GM18511 (cell line): ENCODE data around the gene LARGE1.

ENCODE experiments used
- ATAC-seq: cut with Tn5 transposase; IDR thresholded peaks from one replicate; pipeline ENCODE4 v1.9.1; 2021; ENCODE audit warnings: mild to moderate bottlenecking, moderate library complexity; ENCODE audit not compliant: unreplicated experiment

Gene LARGE1

GRCh38 chr22:33886696-33887095 lies 33.6 kb downstream of the LARGE1 start:
- no peak for ATAC-seq

- no peak for ATAC-seq
These were observed 35.4 kb downstream of the LARGE1 start for GRCh38 chr22:33884829-33885228.

- no peak for ATAC-seq
These were observed 36.1 kb downstream of the LARGE1 start for GRCh38 chr22:33883961-33884808.

GRCh38 chr22:33883561-33883960 lies 36.7 kb downstream of the LARGE1 start:
- no peak for ATAC-seq

- ATAC-seq: no peak
These were observed 37.3 kb downstream of the LARGE1 start for GRCh38 chr22:33882991-33883390.

- no peak for ATAC-seq
These were observed 39.3 kb downstream of the LARGE1 start for GRCh38 chr22:33880986-33881385.

DNA sequence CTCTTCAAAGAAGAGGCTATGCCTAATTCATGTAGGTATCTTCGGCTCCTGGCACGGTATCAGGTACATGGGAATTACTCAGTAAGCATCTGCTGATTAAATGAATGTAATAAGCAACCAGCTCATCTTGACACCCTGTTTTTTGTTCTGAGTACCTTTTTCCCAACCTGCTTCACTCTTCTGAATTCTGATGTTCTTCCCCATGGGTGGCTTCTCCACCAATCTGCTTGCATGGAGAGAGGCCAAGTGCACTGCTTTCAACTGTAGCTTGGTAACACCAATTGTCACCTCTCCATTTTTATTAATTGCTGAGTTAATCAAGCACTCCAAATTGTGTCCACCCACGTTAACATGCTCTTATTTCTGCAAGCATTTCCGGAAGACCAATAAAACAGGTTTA lies 40.5 kb downstream of the LARGE1 start:
- no peak for ATAC-seq

GRCh38 chr22:33875316-33875715 lies 45.0 kb downstream of the LARGE1 start:
- no peak for ATAC-seq

DNA sequence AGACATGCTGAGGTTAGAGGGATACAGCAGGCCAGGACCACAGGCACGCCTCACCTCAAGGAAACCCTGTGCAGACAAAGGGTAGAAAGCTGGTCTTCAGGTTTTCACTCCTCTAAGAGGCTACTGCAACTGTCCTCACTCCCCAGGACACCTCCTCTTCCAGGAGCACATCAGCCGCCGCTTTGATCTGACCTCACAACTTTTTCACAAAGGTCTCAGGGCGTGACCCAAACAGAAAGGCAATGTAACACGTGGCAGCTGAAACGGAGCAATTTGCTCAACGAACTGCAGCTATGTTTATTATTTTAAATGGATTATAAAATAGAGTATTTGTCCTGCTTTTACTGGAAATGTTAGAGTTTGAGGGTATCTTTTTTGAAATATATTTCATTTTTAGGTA lies 46.1 kb downstream of the LARGE1 start:
- no peak for ATAC-seq

DNA sequence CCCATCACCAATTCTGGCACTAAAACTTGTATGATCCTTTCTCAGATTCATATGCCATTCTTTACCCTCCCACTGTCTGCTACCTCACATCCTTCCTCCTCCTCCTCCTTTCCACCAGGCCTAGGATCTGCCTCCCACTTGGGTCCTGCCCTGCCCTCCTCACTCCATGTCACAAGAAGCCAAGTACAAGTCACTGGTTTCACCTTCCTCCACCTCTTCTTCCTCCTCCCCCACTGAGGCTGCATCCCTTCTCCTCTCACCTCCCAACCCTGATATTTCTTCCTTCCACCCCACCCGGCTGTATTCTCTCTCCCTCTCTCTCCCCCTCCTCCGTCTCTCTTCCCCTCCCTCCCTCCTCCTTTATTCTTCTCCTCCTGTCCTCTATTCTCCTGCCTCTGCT lies 46.6 kb downstream of the LARGE1 start:
- ATAC-seq: no peak

DNA sequence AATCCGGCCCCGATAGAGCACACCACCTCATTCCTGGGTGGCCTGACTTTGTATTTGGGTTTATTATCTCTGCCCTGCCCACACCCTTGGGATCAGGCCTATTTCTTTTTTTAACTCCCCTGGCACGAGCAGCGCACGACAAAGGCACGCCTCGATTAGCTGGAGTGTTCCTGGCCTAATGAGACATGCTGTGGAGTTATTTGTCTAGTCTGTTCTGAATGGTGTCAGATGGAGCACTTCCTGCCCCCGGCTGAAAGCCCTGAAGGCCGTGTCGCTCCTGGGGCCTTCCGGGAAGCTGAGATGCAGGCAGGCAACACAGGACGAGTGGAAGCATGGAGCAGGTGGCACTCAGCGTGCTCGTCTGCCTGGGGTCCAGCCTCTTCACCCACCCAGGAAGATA lies 47.1 kb downstream of the LARGE1 start:
- ATAC-seq: no peak

DNA sequence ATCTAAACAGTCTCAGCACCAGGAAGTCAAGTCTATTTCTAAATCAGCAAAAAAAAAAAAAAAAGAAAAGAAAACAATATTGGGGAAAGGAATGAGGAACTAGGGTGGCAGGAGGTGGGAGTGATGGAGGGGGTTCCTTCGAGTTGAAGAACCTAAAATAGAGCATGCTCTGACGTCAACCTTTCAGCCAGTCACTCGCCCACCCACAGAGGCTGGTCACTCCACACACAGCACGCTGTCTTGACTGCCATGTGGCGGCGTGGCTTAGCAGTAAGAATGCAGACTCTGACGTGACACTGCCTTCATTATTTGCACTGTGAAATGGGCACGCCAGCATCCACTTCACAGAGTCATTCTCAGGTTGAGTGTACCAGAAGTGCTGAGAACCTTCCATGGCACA lies 48.3 kb downstream of the LARGE1 start:
- ATAC-seq: no peak

- ATAC-seq: no peak
These were observed 50.3 kb downstream of the LARGE1 start for GRCh38 chr22:33869946-33870345.

DNA sequence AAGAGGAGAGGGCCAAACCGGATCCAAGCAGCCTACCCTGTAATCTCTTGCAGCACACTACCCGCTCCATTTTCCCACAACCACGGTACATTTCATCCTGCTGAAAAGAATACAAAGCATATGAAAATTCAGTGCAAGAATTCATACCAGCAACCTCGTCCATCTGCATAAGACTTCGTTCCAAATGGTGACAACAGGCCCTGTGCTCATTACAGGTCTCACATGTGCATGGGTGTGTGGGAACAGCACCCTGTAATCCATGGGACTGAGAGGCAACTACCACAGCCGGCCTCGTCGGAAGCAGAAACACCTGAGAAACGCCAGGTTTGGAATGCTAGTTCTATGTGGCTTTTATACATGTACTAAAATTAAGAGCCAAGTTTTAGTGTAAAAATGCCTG lies 52.3 kb downstream of the LARGE1 start:
- ATAC-seq: no peak

- no peak for ATAC-seq
These were observed 53.0 kb downstream of the LARGE1 start for GRCh38 chr22:33867118-33867866.

GRCh38 chr22:33866511-33866910 lies 53.8 kb downstream of the LARGE1 start:
- no peak for ATAC-seq

DNA sequence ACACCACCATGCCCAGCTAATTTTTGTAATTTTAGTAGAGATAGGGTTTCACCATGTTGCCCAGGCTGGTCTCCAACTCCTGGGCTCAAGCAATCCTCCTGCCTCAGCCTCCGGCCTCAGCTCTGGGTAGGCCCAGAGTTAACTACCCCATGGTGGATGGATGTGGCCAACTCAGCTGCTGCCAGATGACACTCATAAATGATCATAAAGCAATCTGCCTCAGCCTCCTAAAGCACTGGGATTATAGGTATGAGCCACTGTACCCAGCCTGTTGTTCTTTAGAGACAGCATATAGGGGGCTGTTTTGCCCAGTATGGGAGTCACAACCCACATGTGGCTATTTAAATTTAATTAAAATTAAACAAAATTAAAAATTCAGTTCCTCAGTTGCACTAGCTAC lies 54.3 kb downstream of the LARGE1 start:
- no peak for ATAC-seq

GRCh38 chr22:33865248-33865647 lies 55.0 kb downstream of the LARGE1 start:
- ATAC-seq: no peak

- no peak for ATAC-seq
These were observed 55.5 kb downstream of the LARGE1 start for GRCh38 chr22:33864723-33865130.

GRCh38 chr22:33861216-33861875 lies 58.9 kb downstream of the LARGE1 start:
- ATAC-seq: no peak

DNA sequence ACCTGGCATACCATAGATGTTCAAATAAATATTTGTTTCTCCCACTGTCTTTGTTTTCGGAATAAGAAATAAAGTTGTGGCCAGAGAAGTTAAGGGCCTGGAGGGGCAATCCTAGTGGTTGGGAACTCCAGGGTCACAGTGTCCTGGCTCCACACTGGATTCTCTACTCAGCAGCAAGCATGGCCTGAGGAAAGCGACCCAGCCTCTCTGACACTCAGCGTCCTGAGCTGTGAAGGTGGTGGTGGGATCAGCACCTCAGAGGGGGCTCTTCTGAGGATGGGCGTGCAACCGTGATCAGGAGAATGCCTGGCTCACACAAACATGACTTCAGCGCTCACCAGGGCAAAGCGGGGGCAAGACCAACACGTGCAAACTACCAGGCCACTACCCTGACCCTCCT lies 59.9 kb downstream of the LARGE1 start:
- ATAC-seq: no peak

DNA sequence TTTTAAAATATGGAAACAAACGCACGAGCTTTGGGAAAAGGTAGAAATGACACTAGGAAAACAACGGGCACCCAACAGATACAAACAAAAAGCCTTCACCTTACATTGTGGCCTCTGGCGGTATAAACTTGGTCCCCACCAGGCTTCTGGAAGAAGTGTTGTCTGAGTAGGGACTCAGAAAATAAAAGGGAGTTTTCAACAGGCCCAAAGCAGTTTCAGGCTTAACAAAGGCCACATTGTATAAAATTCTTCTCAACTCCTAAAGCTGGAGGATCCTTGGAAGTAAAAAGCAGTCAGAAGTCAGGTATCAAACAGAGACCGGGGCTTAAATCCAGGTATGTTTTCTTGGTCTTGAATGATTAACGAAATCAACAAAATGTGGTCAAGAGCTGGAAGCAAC lies 61.0 kb downstream of the LARGE1 start:
- ATAC-seq: no peak
